Measurements from ENCODE around the gene NUDT12.

The NUDT12 gene

GRCh38 chr5:103569313-103570060 is 6.9 kb upstream of the NUDT12 start:
- no peak for ATAC-seq (ENCODE audit: low read depth)
- no peak overlapping the region for H3K4me3 Mint-ChIP-seq
- no peaks in the 10 kb centered on the region for H3K4me1 Mint-ChIP-seq
- no peak for DNase-seq (ENCODE audit: low spot score in 2 of 2)
- H3K27ac Mint-ChIP-seq: no peak overlapping the region
- H3K36me3 Mint-ChIP-seq: no peaks in the 10 kb centered on the region
- H3K9me3 Mint-ChIP-seq: no peaks in the 10 kb centered on the region
- H3K27me3 Mint-ChIP-seq: peaks cover 2% of the 10 kb centered on the region

- Mint-ChIP-seq H3K27me3 (no peaks in the 10 kb centered on the region), H3K27ac (no peak overlapping the region), H3K36me3 (no peaks in the 10 kb centered on the region), H3K9me3 (no peaks in the 10 kb centered on the region), H3K4me1 (peaks cover 6% of the 10 kb centered on the region), H3K4me3 (no peak overlapping the region)
- DNase-seq (ENCODE audit: low spot score in 2 of 2) (no peak), ATAC-seq (ENCODE audit: low read depth) (no peak)
Measured at GRCh38 chr5:103565719-103566118, 3.1 kb upstream of the NUDT12 start.

DNA sequence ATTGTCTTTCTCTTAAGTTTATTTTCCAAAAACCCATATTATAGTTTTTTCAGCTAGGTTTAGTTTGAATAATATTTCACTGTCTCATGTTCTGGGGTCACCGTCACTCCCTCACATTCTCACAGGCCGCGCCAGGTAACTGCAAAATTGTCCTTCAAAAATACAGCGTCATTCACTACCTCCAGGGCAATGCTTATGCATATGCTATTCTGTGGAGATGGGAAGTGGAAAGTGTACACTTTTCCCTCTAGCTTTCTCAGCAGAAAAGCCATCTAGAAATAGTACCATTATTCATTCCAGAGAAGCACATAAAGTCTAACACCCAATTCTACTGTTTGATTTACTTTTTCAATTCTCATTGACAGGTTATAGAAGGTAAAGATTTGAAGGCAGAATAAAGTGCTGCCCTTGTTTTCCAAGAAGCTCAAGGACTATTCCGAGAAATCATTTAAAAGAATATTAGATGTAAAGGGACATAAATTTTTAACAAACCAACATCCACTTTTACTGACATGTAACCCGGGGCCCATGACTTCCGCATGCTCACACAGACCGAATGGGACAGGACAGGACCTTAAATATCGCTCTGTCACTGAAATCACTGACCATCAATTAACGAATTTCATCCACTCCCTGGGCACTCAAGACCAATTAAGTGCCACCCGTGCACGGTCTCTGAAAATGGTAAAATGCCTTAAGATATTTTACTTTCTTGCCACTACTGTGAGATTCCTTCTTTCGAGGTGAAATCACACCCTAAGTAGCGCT is 720 bp downstream of the NUDT12 start:
- peak; percentile 22 for ATAC-seq (ENCODE audit: low read depth)
- no peaks in the 10 kb centered on the region for H3K27me3 Mint-ChIP-seq
- peaks cover 6% of the 10 kb centered on the region for H3K4me1 Mint-ChIP-seq
- no peak for DNase-seq (ENCODE audit: low spot score in 2 of 2)
- H3K4me3 Mint-ChIP-seq: peak overlapping the region; percentile 89
- H3K27ac Mint-ChIP-seq: peak overlapping the region; percentile 24
- H3K9me3 Mint-ChIP-seq: no peaks in the 10 kb centered on the region
- H3K36me3 Mint-ChIP-seq: no peaks in the 10 kb centered on the region

DNA sequence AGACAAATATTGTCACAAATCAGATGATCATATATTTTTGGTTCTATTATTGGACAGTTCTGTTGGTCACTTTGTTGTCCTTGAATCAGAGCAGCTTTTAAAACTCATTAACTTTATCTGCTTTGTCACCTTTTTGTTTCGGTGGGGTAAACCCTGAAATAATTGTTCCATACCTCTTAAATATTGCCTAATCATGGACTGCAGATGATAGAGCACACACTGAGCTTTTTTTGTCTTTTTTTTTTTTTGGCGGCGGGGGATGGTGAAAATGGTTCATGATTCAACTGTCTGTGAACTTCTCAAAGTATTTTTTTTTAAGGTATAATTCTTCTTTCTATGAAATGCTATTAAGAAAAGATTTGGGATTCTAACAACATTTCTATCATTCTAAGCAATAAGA is 1.8 kb downstream of the NUDT12 start:
- Mint-ChIP-seq H3K36me3 (no peaks in the 10 kb centered on the region), H3K27ac (no peak overlapping the region), H3K27me3 (no peaks in the 10 kb centered on the region), H3K4me1 (peaks cover 6% of the 10 kb centered on the region), H3K4me3 (no peak overlapping the region), H3K9me3 (no peaks in the 10 kb centered on the region)
- DNase-seq (ENCODE audit: low spot score in 2 of 2) (no peak), ATAC-seq (ENCODE audit: low read depth) (no peak)

DNA sequence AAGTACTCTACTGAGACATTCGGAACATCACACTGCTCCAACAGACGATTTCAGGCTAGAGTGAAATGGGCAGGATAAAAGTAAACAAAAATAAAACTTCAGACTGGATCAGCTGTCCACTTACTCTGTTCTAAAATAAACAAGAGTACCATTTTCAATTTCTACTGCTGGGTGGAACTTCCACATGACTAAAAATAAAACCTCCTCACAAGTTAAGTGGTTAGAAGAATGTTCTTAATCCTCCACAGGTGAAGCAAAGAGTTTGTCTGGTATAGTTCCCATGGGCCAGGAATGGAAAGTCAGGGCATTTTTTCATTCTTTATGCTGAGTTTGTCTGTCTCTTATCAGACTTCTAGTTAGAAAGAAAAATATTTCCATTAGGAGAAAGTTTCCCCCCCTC is 15.7 kb downstream of the NUDT12 start:
- no peaks in the 10 kb centered on the region for H3K27me3 Mint-ChIP-seq
- DNase-seq (ENCODE audit: low spot score in 2 of 2) (no peak), ATAC-seq (ENCODE audit: low read depth) (no peak)
- H3K4me3 Mint-ChIP-seq: no peak overlapping the region
- H3K27ac Mint-ChIP-seq: no peak overlapping the region
- no peaks in the 10 kb centered on the region for H3K9me3 Mint-ChIP-seq
- no peaks in the 10 kb centered on the region for H3K36me3 Mint-ChIP-seq
- no peaks in the 10 kb centered on the region for H3K4me1 Mint-ChIP-seq

- H3K27ac Mint-ChIP-seq: no peak overlapping the region
- H3K4me3 Mint-ChIP-seq: no peak overlapping the region
- no peak for DNase-seq (ENCODE audit: low spot score in 2 of 2)
- H3K27me3 Mint-ChIP-seq: no peaks in the 10 kb centered on the region
- H3K9me3 Mint-ChIP-seq: no peaks in the 10 kb centered on the region
- no peaks in the 10 kb centered on the region for H3K36me3 Mint-ChIP-seq
- no peak for ATAC-seq (ENCODE audit: low read depth)
- H3K4me1 Mint-ChIP-seq: no peaks in the 10 kb centered on the region
Measured at GRCh38 chr5:103542441-103542840, 20.1 kb downstream of the NUDT12 start.

DNA sequence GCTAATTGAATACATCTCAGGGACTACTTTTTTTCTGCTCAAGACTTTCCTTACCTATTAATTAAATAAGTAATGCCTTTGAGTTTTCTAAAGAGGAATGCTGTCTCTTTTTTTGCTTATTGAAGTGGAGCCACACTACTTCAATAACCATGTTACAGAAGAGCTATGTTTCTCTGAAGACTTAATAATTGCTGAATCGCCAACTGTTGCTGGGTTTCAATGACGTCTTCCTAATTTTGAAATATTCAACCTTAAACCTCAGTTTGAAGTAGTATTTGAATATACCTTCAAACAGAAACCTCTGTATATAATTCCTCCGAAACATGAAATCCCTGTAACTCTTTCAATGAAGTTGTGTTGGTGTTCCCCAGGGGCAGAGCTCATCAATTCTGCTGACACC is 21.0 kb downstream of the NUDT12 start:
- no peaks in the 10 kb centered on the region for H3K4me1 Mint-ChIP-seq
- H3K27me3 Mint-ChIP-seq: no peaks in the 10 kb centered on the region
- no peaks in the 10 kb centered on the region for H3K36me3 Mint-ChIP-seq
- no peaks in the 10 kb centered on the region for H3K9me3 Mint-ChIP-seq
- DNase-seq (ENCODE audit: low spot score in 2 of 2): no peak
- no peak for ATAC-seq (ENCODE audit: low read depth)
- no peak overlapping the region for H3K4me3 Mint-ChIP-seq
- no peak overlapping the region for H3K27ac Mint-ChIP-seq

GRCh38 chr5:103541114-103541513 is 21.5 kb downstream of the NUDT12 start:
- Mint-ChIP-seq H3K27me3 (peaks cover 1% of the 10 kb centered on the region), H3K36me3 (no peaks in the 10 kb centered on the region), H3K9me3 (no peaks in the 10 kb centered on the region), H3K4me1 (no peaks in the 10 kb centered on the region), H3K27ac (no peak overlapping the region), H3K4me3 (no peak overlapping the region)
- ATAC-seq (ENCODE audit: low read depth): no peak
- DNase-seq (ENCODE audit: low spot score in 2 of 2): no peak

DNA sequence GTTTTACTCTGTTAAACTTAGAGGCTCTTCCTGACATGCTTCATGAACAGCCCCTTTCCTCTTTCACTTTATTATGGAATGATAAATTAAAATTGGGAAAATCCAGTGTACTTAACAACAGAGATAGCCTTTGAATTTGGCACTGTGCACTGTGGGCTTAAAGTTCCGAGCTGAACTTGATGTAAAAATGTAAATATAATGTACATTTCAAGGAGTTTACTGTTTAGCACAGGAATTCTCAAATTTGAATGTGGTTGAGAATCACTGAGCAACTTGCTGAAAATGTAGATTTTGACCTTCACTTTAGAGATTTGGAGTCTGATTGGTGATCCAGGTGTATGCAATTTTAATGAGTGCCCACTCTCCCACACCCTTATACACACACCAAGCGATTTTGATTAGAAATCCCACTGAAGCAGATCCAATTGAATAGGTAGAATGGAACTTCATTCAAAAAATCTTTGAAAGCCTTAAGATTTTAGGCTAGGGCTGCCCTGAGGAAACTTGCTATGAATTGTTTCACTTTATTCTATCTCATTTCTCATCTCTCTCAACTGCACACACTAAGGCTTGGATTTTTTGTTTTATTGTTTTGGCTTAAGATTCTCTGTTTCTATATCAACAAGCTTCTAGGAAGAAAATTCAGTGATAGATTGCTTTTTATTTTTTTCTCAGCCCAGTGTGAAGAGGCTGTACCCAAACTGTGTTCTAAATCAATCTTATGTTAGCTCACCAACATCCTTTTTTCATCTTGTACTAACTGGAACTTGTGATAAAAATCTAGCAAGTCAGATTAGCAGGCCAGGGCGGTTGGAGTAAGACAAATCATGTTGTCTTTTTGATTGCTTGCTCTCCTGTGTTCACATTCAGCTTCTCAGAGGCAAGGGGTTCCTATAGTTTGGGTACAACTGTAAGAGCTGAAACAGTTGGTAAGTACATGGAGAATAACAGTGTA is 22.9 kb downstream of the NUDT12 start:
- no peaks in the 10 kb centered on the region for H3K36me3 Mint-ChIP-seq
- H3K4me3 Mint-ChIP-seq: no peak overlapping the region
- DNase-seq (ENCODE audit: low spot score in 2 of 2): no peak
- ATAC-seq (ENCODE audit: low read depth): no peak
- H3K27me3 Mint-ChIP-seq: peaks cover 1% of the 10 kb centered on the region
- H3K27ac Mint-ChIP-seq: no peak overlapping the region
- H3K4me1 Mint-ChIP-seq: no peaks in the 10 kb centered on the region
- H3K9me3 Mint-ChIP-seq: no peaks in the 10 kb centered on the region

GRCh38 chr5:103532086-103532734 is 30.4 kb downstream of the NUDT12 start:
- DNase-seq (ENCODE audit: low spot score in 2 of 2) (no peak), ATAC-seq (ENCODE audit: low read depth) (no peak)
- H3K27ac Mint-ChIP-seq: no peak overlapping the region
- H3K9me3 Mint-ChIP-seq: peaks cover 2% of the 10 kb centered on the region
- no peaks in the 10 kb centered on the region for H3K36me3 Mint-ChIP-seq
- no peaks in the 10 kb centered on the region for H3K4me1 Mint-ChIP-seq
- H3K4me3 Mint-ChIP-seq: no peak overlapping the region
- peaks cover 1% of the 10 kb centered on the region for H3K27me3 Mint-ChIP-seq

DNA sequence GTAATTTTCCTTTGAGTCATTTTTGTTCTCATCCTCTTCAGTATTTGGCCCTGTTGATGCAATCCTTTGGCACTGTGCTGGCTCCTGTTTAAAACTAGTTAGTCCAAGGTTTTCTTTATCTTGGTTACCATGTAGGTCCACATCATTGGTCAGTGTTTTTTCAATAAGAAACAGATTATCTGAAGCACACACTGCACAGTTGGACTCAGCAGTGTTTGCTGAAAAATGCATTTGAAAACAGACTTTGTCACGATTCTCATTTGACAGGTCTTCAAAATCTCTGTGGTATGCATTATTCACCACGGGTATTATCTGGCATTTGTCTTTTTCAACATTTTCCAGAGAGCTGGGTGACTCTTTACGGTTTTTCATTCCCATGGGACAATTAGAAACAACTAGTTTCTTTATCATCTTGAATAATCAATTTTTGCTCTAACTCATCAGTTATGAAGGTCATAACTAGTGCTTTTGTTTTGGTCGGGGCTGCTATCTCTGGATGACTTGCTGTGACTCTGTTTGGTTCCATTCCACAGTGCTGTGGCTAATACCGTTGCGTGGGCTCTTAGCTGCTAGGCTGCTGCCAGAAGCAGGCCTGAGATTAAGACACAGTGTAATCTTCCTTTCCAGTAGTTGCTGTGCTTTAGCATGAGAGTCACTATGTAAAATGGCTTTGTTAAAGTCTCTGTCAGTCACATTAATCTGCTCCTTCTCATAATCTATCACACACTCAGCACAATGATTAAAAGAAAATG is 36.2 kb downstream of the NUDT12 start:
- Mint-ChIP-seq H3K27me3 (no peaks in the 10 kb centered on the region), H3K9me3 (peaks cover 2% of the 10 kb centered on the region), H3K4me1 (no peaks in the 10 kb centered on the region), H3K27ac (no peak overlapping the region), H3K36me3 (no peaks in the 10 kb centered on the region), H3K4me3 (no peak overlapping the region)
- no peak for DNase-seq (ENCODE audit: low spot score in 2 of 2)
- no peak for ATAC-seq (ENCODE audit: low read depth)

GRCh38 chr5:103525361-103525760 is 37.2 kb downstream of the NUDT12 start:
- no peaks in the 10 kb centered on the region for H3K36me3 Mint-ChIP-seq
- DNase-seq (ENCODE audit: low spot score in 2 of 2) (no peak), ATAC-seq (ENCODE audit: low read depth) (no peak)
- H3K4me1 Mint-ChIP-seq: no peaks in the 10 kb centered on the region
- H3K4me3 Mint-ChIP-seq: no peak overlapping the region
- no peaks in the 10 kb centered on the region for H3K9me3 Mint-ChIP-seq
- H3K27ac Mint-ChIP-seq: no peak overlapping the region
- H3K27me3 Mint-ChIP-seq: no peaks in the 10 kb centered on the region

DNA sequence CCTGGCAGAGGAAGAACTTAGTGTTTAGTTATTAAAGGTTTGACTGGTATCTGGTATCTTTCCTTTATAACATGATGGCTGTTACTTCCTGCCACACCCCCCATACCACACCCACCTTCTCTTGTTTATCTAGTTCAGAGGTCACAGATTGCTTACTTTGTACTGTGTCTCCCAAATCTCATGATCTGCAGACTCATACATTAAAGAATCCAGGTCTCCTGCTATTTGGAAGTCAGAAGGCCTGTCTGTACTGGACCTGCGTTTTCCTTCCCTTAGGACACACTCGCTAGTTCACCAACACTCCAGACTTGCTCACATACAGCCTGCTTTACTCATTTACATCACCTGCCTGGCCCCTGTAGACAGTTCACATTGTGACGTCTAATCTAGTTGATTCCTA is 39.3 kb downstream of the NUDT12 start:
- Mint-ChIP-seq H3K9me3 (no peaks in the 10 kb centered on the region), H3K36me3 (no peaks in the 10 kb centered on the region), H3K4me3 (no peak overlapping the region), H3K27me3 (no peaks in the 10 kb centered on the region), H3K27ac (no peak overlapping the region), H3K4me1 (no peaks in the 10 kb centered on the region)
- no peak for ATAC-seq (ENCODE audit: low read depth)
- no peak for DNase-seq (ENCODE audit: low spot score in 2 of 2)

All from memory B cell (primary cell).